B cell (primary cell): ENCODE data around the gene MAD2L1. TPM values are rescaled to one million over a fixed set of nuclear protein-coding genes. Genes with fewer than 3 reads are reported as not detected.

Experiments
- ATAC-seq: fragments of 200-7000 bp; cut with Tn5 transposase; one replicate; pipeline ENCODE4 v1.10.0; 2021; ENCODE audit warnings: low read depth, mild to moderate bottlenecking, moderate number of reproducible peaks, moderate library complexity
- CTCF ChIA-PET: fragments of 350-600 bp; sonication (Branson Sonifier 250); formaldehyde crosslinking; loops from one replicate; lab custom pipeline; 2021; ENCODE audit warnings: antibody characterized with exemption, inconsistent platforms; lab: Charles Lee
- POLR2A ChIA-PET: fragments of 350-600 bp; sonication (Branson Sonifier 250); formaldehyde crosslinking; loops from one replicate; lab custom pipeline; 2021; ENCODE audit warnings: antibody characterized with exemption; lab: Charles Lee
- DNase-seq: peaks from one replicate; pipeline ENCODE4 v3.0.0; 2013
- H2AFZ ChIP-seq: 2 replicates; pipeline ENCODE4 v1.6.1; 2012; ENCODE audit warnings: mild to moderate bottlenecking, low read depth, low read length; ENCODE audit not compliant: insufficient read depth, poor library complexity, severe bottlenecking
- H3K27ac ChIP-seq, 2 donors: 1 replicate in 1 of 2; 2 replicates in 1 of 2; pipeline ENCODE4 v1.5.1; 2012 to 2013; ENCODE audit warnings: low read length in 2 of 2, mild to moderate bottlenecking in 2 of 2, moderate library complexity in 1 of 2
- H3K27me3 ChIP-seq, 4 experiments: fragments of 200-600 bp in 1 of 4; sonication (generic) in 1 of 4; replicated peaks in 1 of 4; 1 replicate in 2 of 4; 2 replicates in 2 of 4; pipeline versions ENCODE4 v1.6.1 to v1.7.0; 2013 to 2016; ENCODE audit warnings: low read length in 3 of 4, mild to moderate bottlenecking in 2 of 4, mixed read lengths in 1 of 4, moderate library complexity in 1 of 4; ENCODE audit not compliant: insufficient read depth in 4 of 4, control insufficient read depth in 3 of 4; ENCODE audit errors: control extremely low read depth in 1 of 4
- H3K36me3 ChIP-seq, 2 experiments: replicated peaks in 1 of 2; 1 replicate in 1 of 2; 2 replicates in 1 of 2; pipeline versions ENCODE4 v1.6.1 to v1.7.1; 2013; ENCODE audit warnings: low read length in 1 of 2; ENCODE audit not compliant: insufficient read depth in 2 of 2, control insufficient read depth in 1 of 2; ENCODE audit errors: control extremely low read depth in 1 of 2, extremely low read depth in 1 of 2
- H3K4me1 ChIP-seq, 2 donors: fragments of 200-600 bp in 1 of 2; sonication (generic) in 1 of 2; 1 replicate in 1 of 2; 2 replicates in 1 of 2; pipeline versions ENCODE4 v1.5.1 to v1.6.1; 2013 to 2017; ENCODE audit warnings: low read length in 2 of 2; ENCODE audit not compliant: control insufficient read depth in 2 of 2, insufficient read depth in 2 of 2
- H3K4me2 ChIP-seq: replicated peaks from 2 replicates; pipeline ENCODE3; 2012; ENCODE audit warnings: mild to moderate bottlenecking, low read depth, low read length; ENCODE audit not compliant: poor library complexity, severe bottlenecking
- H3K4me3 ChIP-seq, 5 experiments: fragments of 200-600 bp in 1 of 5; sonication (generic) in 1 of 5; 1 replicate in 3 of 5; 2 replicates in 2 of 5; pipeline versions ENCODE4 v1.5.1 to v1.7.0; 2011 to 2016; ENCODE audit warnings: low read length in 4 of 5, mild to moderate bottlenecking in 4 of 5, low read depth in 2 of 5, control low read depth in 1 of 5, moderate library complexity in 1 of 5; ENCODE audit not compliant: insufficient read depth in 1 of 5; ENCODE audit errors: control extremely low read depth in 1 of 5, extremely low read depth in 1 of 5
- H3K79me2 ChIP-seq: fragments of 200-600 bp; sonication (generic); one replicate; pipeline ENCODE4 v1.6.0; 2016; ENCODE audit warnings: low read length; ENCODE audit not compliant: control insufficient read depth, insufficient read depth
- H3K9ac ChIP-seq: fragments of 200-600 bp; sonication (generic); 2 replicates; pipeline ENCODE4 v1.6.1; 2017; ENCODE audit warnings: mild to moderate bottlenecking, low read length, moderate library complexity
- H3K9me3 ChIP-seq, 3 donors: one replicate each; pipeline versions ENCODE4 v1.6.1 to v1.7.1; 2013; ENCODE audit warnings: low read length in 2 of 3; ENCODE audit not compliant: control insufficient read depth in 2 of 3, insufficient read depth in 1 of 3; ENCODE audit errors: control extremely low read depth in 1 of 3
- H4K20me1 ChIP-seq: 2 replicates; pipeline ENCODE4 v1.6.0; 2012; ENCODE audit warnings: mild to moderate bottlenecking, low read length; ENCODE audit not compliant: insufficient read depth, control insufficient read depth, poor library complexity, severe bottlenecking
- H3K27ac Mint-ChIP-seq: one replicate; pipeline ENCODE4 v1.8.0; 2021; ENCODE audit warnings: mixed read lengths
- H3K27me3 Mint-ChIP-seq: one replicate; pipeline ENCODE4 v1.8.0; 2021; ENCODE audit warnings: mixed read lengths
- H3K4me1 Mint-ChIP-seq: one replicate; pipeline ENCODE4 v1.8.0; 2021; ENCODE audit warnings: mixed read lengths
- H3K4me3 Mint-ChIP-seq: one replicate; pipeline ENCODE4 v1.8.0; 2021; ENCODE audit warnings: mixed read lengths
- H3K9me3 Mint-ChIP-seq: one replicate; pipeline ENCODE4 v1.8.0; 2022; ENCODE audit warnings: mixed read lengths; ENCODE audit not compliant: insufficient read depth
- CTCF ChIP-seq: fragments of 200-600 bp; IDR thresholded peaks from one replicate; pipeline ENCODE4 v1.8.0; 2022; ENCODE audit warnings: antibody characterized with exemption, mild to moderate bottlenecking
- EZH2 ChIP-seq: IDR thresholded peaks from 2 replicates; pipeline ENCODE4 v1.6.1; 2012; ENCODE audit warnings: borderline replicate concordance, low read depth, mild to moderate bottlenecking, moderate library complexity, low read length; ENCODE audit not compliant: insufficient read depth, poor library complexity, severe bottlenecking
- WGBS: methylation state at CpG from one replicate; pipeline ENCODE4 v1.1.5; 2013; ENCODE audit warnings: missing lambda C conversion rate; ENCODE audit not compliant: insufficient coverage; 5-methylcytosine and 5-hydroxymethylcytosine counted together
- intact Hi-C: fragments of 100-400 bp; cut with micrococcal nuclease; formaldehyde crosslinking; loops from one replicate; pipeline ENCODE4 v1.10.0; 2022
- polyA plus RNA-seq: library from polyadenylated mRNA; depleted of rRNA; stranded (reverse); fragments of >200 nt; gene quantifications from 2 replicates; pipeline ENCODE4 v1.2.3, GENCODE V29; 2012
- total RNA-seq, 2 donors: library from RNA; stranded (reverse); fragments of 120-200 nt in 1 of 2; gene quantifications; 1 replicate in 1 of 2; 2 replicates in 1 of 2; pipeline versions ENCODE4 v1.2.3 to v1.2.4, GENCODE V29; 2013 to 2022

The MAD2L1 gene
- total and polyA plus RNA-seq, 2 donors (not counting 1 experiment from before 2014, with no cell fraction given), result 1.5 TPM

- Histone ChIP-seq H3K36me3 (no peaks in the 10 kb centered on the region), H3K27me3 (no peaks in the 10 kb centered on the region), H2AFZ (no peak overlapping the region), H3K9ac (no peak overlapping the region), H3K9me3 (no peaks in the 10 kb centered on the region), H3K27ac (no peak overlapping the region), H3K4me3 (no peak overlapping the region), H3K4me2 (no peak overlapping the region), H3K4me1 (no peaks in the 10 kb centered on the region), H4K20me1 (no peaks in the 10 kb centered on the region), H3K79me2 (no peaks in the 10 kb centered on the region)
- peaks cover 3% of the 10 kb centered on the region for H3K9me3 Mint-ChIP-seq
- intact Hi-C loops, result no loop called here
- H3K27ac Mint-ChIP-seq, result no peak overlapping the region
- H3K4me3 Mint-ChIP-seq, result no peak overlapping the region
- TF ChIP-seq CTCF (no peak), EZH2 (no peak)
- H3K4me1 Mint-ChIP-seq, result no peaks in the 10 kb centered on the region
- H3K27me3 Mint-ChIP-seq, result peaks cover 17% of the 10 kb centered on the region
- ChIA-PET POLR2A (no interaction called here), CTCF (no interaction called here)
- DNase-seq (no peak), ATAC-seq (no peak)
- no CpG with 5 or more reads among the region's 6 CpGs for WGBS
Measured at GRCh38 chr4:120017939-120018692, 48.5 kb downstream of the MAD2L1 start.

- ChIA-PET CTCF (no interaction called here), POLR2A (no interaction called here)
- Histone ChIP-seq H3K27ac (no peak overlapping the region), H3K27me3 (no peaks in the 10 kb centered on the region), H3K9me3 (no peaks in the 10 kb centered on the region), H3K4me2 (no peak overlapping the region), H3K9ac (no peak overlapping the region), H3K36me3 (no peaks in the 10 kb centered on the region), H3K4me3 (no peak overlapping the region), H2AFZ (no peak overlapping the region), H3K4me1 (no peaks in the 10 kb centered on the region), H4K20me1 (no peaks in the 10 kb centered on the region), H3K79me2 (no peaks in the 10 kb centered on the region)
- intact Hi-C loops, result no loop called here
- no peak for ATAC-seq
- H3K27me3 Mint-ChIP-seq, result no peaks in the 10 kb centered on the region
- H3K4me3 Mint-ChIP-seq, result no peak overlapping the region
- no peak for DNase-seq
- H3K9me3 Mint-ChIP-seq, result peaks cover 3% of the 10 kb centered on the region
- TF ChIP-seq EZH2, result no peak
- no peak for TF ChIP-seq CTCF
- no peaks in the 10 kb centered on the region for H3K4me1 Mint-ChIP-seq
- WGBS, result no CpG with 5 or more reads among the region's 2 CpGs
- H3K27ac Mint-ChIP-seq, result no peak overlapping the region
Measured at GRCh38 chr4:120011725-120012124, 54.9 kb downstream of the MAD2L1 start.
